MCF 10A (cell line): ENCODE results near the gene EDC4. TPM values are rescaled to one million over a fixed set of nuclear protein-coding genes. Genes with fewer than 3 reads are reported as not detected.
A peak's percentile ranks its signal among the peaks of the same experiment; 100 is the strongest.

Experiments used
- BruUV-seq: library from RNA; stranded (reverse); fragments of 400-500 nt; replicated peaks from 2 replicates; lab custom pipeline; 2021; lab: Mats Ljungman, UMichigan
- CTCF ChIA-PET: fragments of 300-600 bp; sonication (Branson Sonifier 250); formaldehyde crosslinking; extraction: SDS; loops from one replicate; lab custom pipeline; 2021; ENCODE audit warnings: antibody characterized with exemption, inconsistent platforms; lab: Yijun Ruan, JAX
- POLR2A ChIA-PET: fragments of 300-600, 350-650 bp; sonication (Branson Sonifier 250); formaldehyde crosslinking; extraction: SDS; loops from one replicate; lab custom pipeline; 2020; ENCODE audit warnings: antibody characterized with exemption, inconsistent platforms; lab: Yijun Ruan, JAX
- DNase-seq: peaks from one replicate; pipeline ENCODE4 v3.0.0-alpha.2; 2018; ENCODE audit not compliant: unreplicated experiment
- H3K27ac Mint-ChIP-seq: one replicate; pipeline ENCODE4 v1.8.0; 2022; ENCODE audit warnings: mild to moderate bottlenecking, low read depth, mixed read lengths; ENCODE audit not compliant: unreplicated experiment
- H3K27me3 Mint-ChIP-seq: one replicate; pipeline ENCODE4 v1.8.0; 2022; ENCODE audit warnings: mixed read lengths; ENCODE audit not compliant: insufficient read depth, unreplicated experiment
- H3K36me3 Mint-ChIP-seq: one replicate; pipeline ENCODE4 v1.8.0; 2022; ENCODE audit warnings: mild to moderate bottlenecking, moderate library complexity, mixed read lengths; ENCODE audit not compliant: insufficient read depth, unreplicated experiment
- H3K4me1 Mint-ChIP-seq: one replicate; pipeline ENCODE4 v1.8.0; 2022; ENCODE audit warnings: mixed read lengths; ENCODE audit not compliant: insufficient read depth, unreplicated experiment
- H3K4me3 Mint-ChIP-seq: one replicate; pipeline ENCODE4 v1.8.0; 2022; ENCODE audit warnings: mild to moderate bottlenecking, moderate library complexity, mixed read lengths; ENCODE audit not compliant: unreplicated experiment
- H3K9me3 Mint-ChIP-seq: one replicate; pipeline ENCODE4 v1.8.0; 2022; ENCODE audit warnings: mixed read lengths; ENCODE audit not compliant: unreplicated experiment
- intact Hi-C: fragments of 100-400 bp; cut with micrococcal nuclease; formaldehyde crosslinking; loops from 2 replicates; pipeline ENCODE4 v1.14.1; 2022
- total RNA-seq: library from RNA; stranded (reverse); gene quantifications from 2 replicates; pipeline ENCODE4 v1.2.3, GENCODE V29; 2022
- TF ChIP-seq, protein P1 (sequence below): fragments of 200-600 bp; IDR thresholded peaks from one replicate; pipeline ENCODE4 v1.8.0; 2022; ENCODE audit warnings: antibody characterized with exemption, mild to moderate bottlenecking; ENCODE audit not compliant: unreplicated experiment

The EDC4 gene
- total RNA-seq, 1 experiment from 2014 or later = 50.9 TPM

DNA sequence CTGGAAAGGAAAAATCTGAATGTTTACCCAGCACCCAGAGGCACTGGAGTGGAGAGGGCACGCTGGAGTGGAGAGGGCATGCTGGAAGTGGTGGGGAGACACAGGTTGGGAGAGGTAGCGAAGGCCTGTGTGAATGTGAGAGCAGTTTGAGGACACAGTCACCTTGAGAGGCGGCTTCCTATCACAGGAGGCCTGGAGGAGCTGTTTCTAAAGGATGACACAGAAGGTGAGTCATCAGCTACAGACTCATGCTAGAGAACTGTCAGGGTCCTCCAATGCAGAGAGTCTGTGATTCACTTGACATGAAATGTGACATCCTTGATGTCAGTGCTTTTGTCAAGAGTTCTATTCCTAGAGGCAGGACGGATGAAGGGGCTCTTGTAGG is 45.0 kb downstream of the EDC4 start:
- Mint-ChIP-seq H3K36me3 (peaks cover 21% of the 10 kb centered on the region), H3K9me3 (no peaks in the 10 kb centered on the region)

DNA sequence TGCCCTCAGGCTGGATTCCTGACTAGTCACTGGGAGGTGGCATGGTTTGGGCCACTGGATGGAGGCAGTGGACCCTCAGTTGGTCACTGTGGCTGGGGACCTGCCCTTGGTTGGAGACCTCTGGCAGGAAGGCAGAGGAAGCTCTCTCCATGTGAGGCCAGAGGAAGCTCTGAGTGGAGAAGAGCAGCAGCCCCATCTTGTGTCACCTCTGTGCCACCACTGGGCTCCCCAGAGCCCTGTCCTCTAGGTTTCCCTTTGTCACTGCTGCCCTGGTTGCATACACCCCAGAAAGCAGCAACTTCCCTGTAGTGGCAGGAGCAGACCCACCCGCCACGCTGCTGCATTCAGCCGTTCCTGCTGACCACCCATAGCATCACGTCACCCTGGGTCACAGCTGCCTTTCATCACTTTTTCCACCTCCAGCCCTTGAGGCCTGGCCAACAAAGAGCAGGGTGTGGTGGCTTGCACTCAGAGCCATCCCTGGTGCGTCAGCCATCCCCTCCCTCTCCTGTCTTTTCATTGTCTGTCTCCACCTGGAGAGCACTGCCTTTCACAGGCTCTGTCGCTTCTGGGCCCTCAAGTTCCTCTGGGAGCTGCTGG is 46.9 kb downstream of the EDC4 start:
- H3K27me3 Mint-ChIP-seq = no peaks in the 10 kb centered on the region
- H3K27ac Mint-ChIP-seq = no peak overlapping the region
- no peak for DNase-seq
- H3K9me3 Mint-ChIP-seq = no peaks in the 10 kb centered on the region
- peaks cover 15% of the 10 kb centered on the region for H3K36me3 Mint-ChIP-seq
- no TSS peak for BruUV-seq
- CTCF ChIA-PET = interaction anchor here (0.8 to 1.6 kb wide), 5 partner anchors 9 to 103 kb away, joined by 3 to 8 read pairs (median 4); partner anchors contain the start of gene NRN1L
- intact Hi-C loops = loop anchor here (5.0 kb wide), 1 partner anchor 77 kb away; the partner anchor contains the start of gene THAP11
- H3K4me1 Mint-ChIP-seq = peaks cover 15% of the 10 kb centered on the region
- TF ChIP-seq, protein P1, sequence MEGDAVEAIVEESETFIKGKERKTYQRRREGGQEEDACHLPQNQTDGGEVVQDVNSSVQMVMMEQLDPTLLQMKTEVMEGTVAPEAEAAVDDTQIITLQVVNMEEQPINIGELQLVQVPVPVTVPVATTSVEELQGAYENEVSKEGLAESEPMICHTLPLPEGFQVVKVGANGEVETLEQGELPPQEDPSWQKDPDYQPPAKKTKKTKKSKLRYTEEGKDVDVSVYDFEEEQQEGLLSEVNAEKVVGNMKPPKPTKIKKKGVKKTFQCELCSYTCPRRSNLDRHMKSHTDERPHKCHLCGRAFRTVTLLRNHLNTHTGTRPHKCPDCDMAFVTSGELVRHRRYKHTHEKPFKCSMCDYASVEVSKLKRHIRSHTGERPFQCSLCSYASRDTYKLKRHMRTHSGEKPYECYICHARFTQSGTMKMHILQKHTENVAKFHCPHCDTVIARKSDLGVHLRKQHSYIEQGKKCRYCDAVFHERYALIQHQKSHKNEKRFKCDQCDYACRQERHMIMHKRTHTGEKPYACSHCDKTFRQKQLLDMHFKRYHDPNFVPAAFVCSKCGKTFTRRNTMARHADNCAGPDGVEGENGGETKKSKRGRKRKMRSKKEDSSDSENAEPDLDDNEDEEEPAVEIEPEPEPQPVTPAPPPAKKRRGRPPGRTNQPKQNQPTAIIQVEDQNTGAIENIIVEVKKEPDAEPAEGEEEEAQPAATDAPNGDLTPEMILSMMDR = no peak
- no peak overlapping the region for H3K4me3 Mint-ChIP-seq
- POLR2A ChIA-PET = interaction anchor here (0.6 kb wide), 1 partner anchor 109 kb away, joined by 3 read pairs; no protein-coding TSS in a partner anchor

More for the DNA sequence above, 45.0 kb downstream of the EDC4 start:
- H3K27ac Mint-ChIP-seq = peak overlapping the region; percentile 65
- peaks cover 15% of the 10 kb centered on the region for H3K4me1 Mint-ChIP-seq
- ChIA-PET CTCF (interaction anchor here (0.6 to 1.7 kb wide), 6 partner anchors 12 to 580 kb away, joined by 3 to 12 read pairs (median 5); no protein-coding TSS in a partner anchor), POLR2A (interaction anchor here (0.7 to 1.6 kb wide), 6 partner anchors 18 to 74 kb away, joined by 3 to 10 read pairs (median 4); partner anchors contain the start of genes PSKH1 and PSMB10)
- intact Hi-C loops = loop anchor here (5.0 kb wide), 1 partner anchor 76 kb away; the partner anchor contains the start of gene THAP11
- BruUV-seq = no TSS peak
- H3K27me3 Mint-ChIP-seq = no peaks in the 10 kb centered on the region
- TF ChIP-seq, protein P1 = no peak
- DNase-seq = peak; percentile 81
- no peak overlapping the region for H3K4me3 Mint-ChIP-seq

DNA sequence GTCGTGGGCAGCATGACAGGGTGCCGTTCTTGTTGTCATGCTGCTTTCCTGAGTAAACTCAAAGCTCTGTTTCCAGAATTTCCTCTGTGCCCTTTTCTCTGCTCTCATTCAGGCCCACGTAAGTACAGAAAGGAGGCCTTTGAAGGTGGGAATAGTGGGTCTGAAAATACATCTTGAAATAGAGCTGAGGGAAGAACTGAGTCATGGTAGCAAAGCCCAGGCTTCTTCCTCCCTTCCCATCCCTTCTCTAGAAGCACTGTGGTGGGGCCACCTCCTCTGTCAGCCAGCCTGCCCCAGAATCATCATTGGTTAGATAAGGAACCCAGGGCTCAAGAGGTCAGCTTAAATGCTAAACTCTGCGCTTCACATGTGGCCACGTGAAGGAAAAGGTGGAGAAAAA is 49.4 kb downstream of the EDC4 start:
- ChIA-PET POLR2A (no interaction called here), CTCF (interaction anchor here (0.7 to 2.1 kb wide), 5 partner anchors 13 to 118 kb away, joined by 3 to 11 read pairs (median 3); no protein-coding TSS in a partner anchor)
- TF ChIP-seq, protein P1 = no peak
- no peak overlapping the region for H3K4me3 Mint-ChIP-seq
- H3K9me3 Mint-ChIP-seq = no peaks in the 10 kb centered on the region
- peaks cover 15% of the 10 kb centered on the region for H3K36me3 Mint-ChIP-seq
- BruUV-seq = no TSS peak
- intact Hi-C loops = no loop called here
- no peaks in the 10 kb centered on the region for H3K27me3 Mint-ChIP-seq
- H3K27ac Mint-ChIP-seq = no peak overlapping the region
- H3K4me1 Mint-ChIP-seq = peaks cover 10% of the 10 kb centered on the region
- no peak for DNase-seq

DNA sequence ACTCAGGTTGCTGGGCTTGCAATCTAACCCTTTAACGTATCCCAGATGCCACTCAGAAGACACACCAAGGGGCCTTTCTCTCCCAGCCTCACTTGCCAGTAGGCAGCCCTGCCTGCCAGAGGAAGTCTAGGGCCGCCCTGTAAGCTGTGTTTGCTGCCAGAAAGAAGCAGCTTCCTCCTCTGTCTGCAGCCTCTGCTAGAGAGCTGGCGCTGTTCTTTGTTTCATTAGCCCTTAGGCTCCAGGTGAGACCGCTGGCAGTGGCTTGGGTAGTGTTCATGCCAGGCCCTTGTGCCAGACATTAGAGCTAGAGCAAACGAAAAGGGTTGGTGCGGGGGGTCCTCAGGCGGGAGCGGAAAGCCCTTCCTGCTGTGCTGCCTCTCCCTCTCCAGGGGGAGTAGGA is 49.9 kb downstream of the EDC4 start:
- H3K9me3 Mint-ChIP-seq = no peaks in the 10 kb centered on the region
- no peak overlapping the region for H3K4me3 Mint-ChIP-seq
- peaks cover 15% of the 10 kb centered on the region for H3K36me3 Mint-ChIP-seq
- BruUV-seq = no TSS peak
- TF ChIP-seq, protein P1 = no peak
- no peak for DNase-seq
- intact Hi-C loops = no loop called here
- ChIA-PET POLR2A (interaction anchor here (1.5 kb wide), 1 partner anchor 29 kb away, joined by 3 read pairs; no protein-coding TSS in a partner anchor), CTCF (interaction anchor here (0.7 to 2.1 kb wide), 6 partner anchors 13 to 117 kb away, joined by 3 to 11 read pairs (median 4); no protein-coding TSS in a partner anchor)
- peaks cover 5% of the 10 kb centered on the region for H3K4me1 Mint-ChIP-seq
- no peak overlapping the region for H3K27ac Mint-ChIP-seq
- no peaks in the 10 kb centered on the region for H3K27me3 Mint-ChIP-seq
